Neuronal stem cell (in vitro differentiated cells): Measurements from ENCODE around the gene RNF212.

ENCODE experiments used
- DNase-seq: peaks from one replicate; pipeline ENCODE4 v3.0.0-alpha.2; 2013; ENCODE audit warnings: low spot score
- H2AFZ ChIP-seq: one replicate; pipeline ENCODE4 v1.6.1; 2013; ENCODE audit warnings: mild to moderate bottlenecking, low read length, inconsistent platforms
- H2AK5ac ChIP-seq: 2 replicates; pipeline ENCODE4 v1.6.1; 2013; ENCODE audit warnings: low read depth, mild to moderate bottlenecking, inconsistent platforms, low read length, moderate library complexity, mixed read lengths
- H2BK120ac ChIP-seq: 2 replicates; pipeline ENCODE4 v1.6.1; 2013; ENCODE audit warnings: low read depth, mild to moderate bottlenecking, inconsistent platforms, low read length, moderate library complexity, mixed read lengths
- H2BK12ac ChIP-seq: one replicate; pipeline ENCODE4 v1.6.1; 2013; ENCODE audit warnings: low read length, inconsistent platforms
- H2BK15ac ChIP-seq: 2 replicates; pipeline ENCODE4 v1.6.1; 2013; ENCODE audit warnings: mild to moderate bottlenecking, low read length, inconsistent platforms, mixed read lengths
- H2BK5ac ChIP-seq: one replicate; pipeline ENCODE4 v1.6.1; 2013; ENCODE audit warnings: inconsistent platforms, mild to moderate bottlenecking, low read length, moderate library complexity
- H3K14ac ChIP-seq: one replicate; pipeline ENCODE4 v1.6.1; 2013; ENCODE audit warnings: low read length, inconsistent platforms
- H3K18ac ChIP-seq: 2 replicates; pipeline ENCODE4 v1.6.1; 2013; ENCODE audit warnings: low read length, inconsistent platforms
- H3K23ac ChIP-seq: 2 replicates; pipeline ENCODE4 v1.6.1; 2013; ENCODE audit warnings: low read depth, mild to moderate bottlenecking, mixed read lengths, low read length, inconsistent platforms; ENCODE audit not compliant: poor library complexity
- H3K27ac ChIP-seq: replicated peaks from 3 replicates; pipeline ENCODE4 v1.5.1; 2013; ENCODE audit warnings: low read length, inconsistent platforms
- H3K27me3 ChIP-seq, 3 experiments: 2 replicates each; pipeline ENCODE4 v1.6.1; 2013; ENCODE audit warnings: low read length in 3 of 3, mild to moderate bottlenecking in 2 of 3, inconsistent platforms in 1 of 3, low read depth in 1 of 3, mixed read lengths in 1 of 3, moderate library complexity in 1 of 3; ENCODE audit not compliant: control insufficient read depth in 3 of 3, insufficient read depth in 3 of 3
- H3K36me3 ChIP-seq, 2 donors: replicated peaks in 1 of 2; 2 replicates each; pipeline ENCODE4 v1.6.1; 2013; ENCODE audit warnings: low read length in 2 of 2; ENCODE audit not compliant: control insufficient read depth in 2 of 2, insufficient read depth in 2 of 2
- H3K4ac ChIP-seq: 2 replicates; pipeline ENCODE4 v1.6.1; 2013; ENCODE audit warnings: inconsistent platforms, mild to moderate bottlenecking, low read length, moderate library complexity
- H3K4me1 ChIP-seq, 2 donors: 1 replicate in 1 of 2; 2 replicates in 1 of 2; pipeline ENCODE4 v1.6.1; 2013; ENCODE audit warnings: low read length in 2 of 2, low read depth in 1 of 2; ENCODE audit not compliant: control insufficient read depth in 2 of 2, insufficient read depth in 1 of 2
- H3K4me2 ChIP-seq: one replicate; pipeline ENCODE4 v1.6.1; 2013; ENCODE audit warnings: mild to moderate bottlenecking, low read length, inconsistent platforms; ENCODE audit not compliant: insufficient read depth, poor library complexity, severe bottlenecking
- H3K4me3 ChIP-seq, 2 donors: 2 replicates each; pipeline ENCODE4 v1.5.1; 2013; ENCODE audit warnings: low read length in 2 of 2, mild to moderate bottlenecking in 2 of 2, inconsistent platforms in 1 of 2, moderate library complexity in 1 of 2
- H3K79me1 ChIP-seq: one replicate; pipeline ENCODE4 v1.6.1; 2013; ENCODE audit warnings: low read depth, mild to moderate bottlenecking, inconsistent platforms, low read length, moderate library complexity
- H3K9ac ChIP-seq: one replicate; pipeline ENCODE4 v1.6.1; 2013; ENCODE audit warnings: mild to moderate bottlenecking, low read depth, low read length, inconsistent platforms; ENCODE audit not compliant: poor library complexity
- H3K9me3 ChIP-seq, 2 donors: replicated peaks in 1 of 2; 2 replicates each; pipeline versions ENCODE3 to v1.6.1; 2013; ENCODE audit warnings: low read length in 2 of 2, mild to moderate bottlenecking in 2 of 2, inconsistent platforms in 1 of 2, low read depth in 1 of 2, mixed read lengths in 1 of 2, moderate library complexity in 1 of 2; ENCODE audit not compliant: control insufficient read depth in 2 of 2, insufficient read depth in 1 of 2
- H4K8ac ChIP-seq: one replicate; pipeline ENCODE4 v1.6.1; 2013; ENCODE audit warnings: low read depth, mild to moderate bottlenecking, inconsistent platforms, low read length, moderate library complexity
- H4K91ac ChIP-seq: one replicate; pipeline ENCODE4 v1.6.1; 2013; ENCODE audit warnings: low read length, low read depth, mild to moderate bottlenecking, inconsistent platforms; ENCODE audit not compliant: poor library complexity
- WGBS, 2 donors: extraction: QIAGEN DNeasy Blood & Tissue Kit; methylation state at CpG; one replicate each; pipeline ENCODE4 v1.1.7; 2013; ENCODE audit warnings: missing lambda C conversion rate in 2 of 2, mixed read lengths in 1 of 2; ENCODE audit not compliant: insufficient read length in 2 of 2, insufficient replicate concordance in 1 of 2; ENCODE audit errors: extremely low coverage in 2 of 2; 5-methylcytosine and 5-hydroxymethylcytosine counted together

The RNF212 gene

DNA sequence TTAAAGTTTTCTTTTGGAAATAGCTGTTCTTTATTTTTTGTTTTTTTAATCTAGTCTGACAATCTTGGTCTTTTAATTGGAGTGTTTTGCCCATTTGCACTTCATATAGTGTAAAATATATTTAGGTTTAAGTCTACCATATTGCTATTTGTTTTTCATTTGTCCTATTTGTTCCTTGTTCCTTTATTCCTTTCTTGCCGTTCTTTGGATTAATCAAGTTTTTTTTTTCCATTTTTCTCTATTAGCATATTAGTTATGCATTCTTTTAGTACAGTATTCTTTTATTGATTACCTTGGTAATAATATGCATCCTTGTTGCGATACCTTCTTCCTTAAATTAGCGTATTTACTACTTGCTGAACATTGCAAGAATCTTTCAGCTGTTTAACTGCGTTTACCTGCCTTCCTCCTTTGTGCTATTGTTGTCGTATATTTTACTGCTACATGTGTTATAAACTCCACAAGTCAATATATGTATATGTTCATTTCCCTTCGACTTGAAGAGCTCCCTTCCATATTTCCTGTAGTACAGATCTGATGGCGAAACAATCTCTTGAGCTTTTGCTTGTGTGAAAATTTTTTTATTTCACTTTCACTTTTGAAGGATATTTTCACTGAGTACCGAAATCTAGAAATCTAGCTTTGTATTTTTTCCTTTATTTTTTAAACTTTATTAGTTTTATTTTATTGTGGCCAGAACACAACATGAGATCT lies 23.9 kb upstream of the RNF212 start:
- Histone ChIP-seq H3K79me1 (no peaks in the 10 kb centered on the region), H2BK12ac (no peak overlapping the region), H3K4me3 (no peak overlapping the region), H2AK5ac (no peak overlapping the region), H4K8ac (no peak overlapping the region), H3K27me3 (peaks cover 0 to 8% (median 0%) of the 10 kb centered on the region in 3 experiments), H3K4me1 (no peaks in the 10 kb centered on the region), H2BK15ac (no peak overlapping the region), H4K91ac (no peak overlapping the region), H3K9me3 (peaks cover 0 to 2% of the 10 kb centered on the region in 2 donors), H2AFZ (no peak overlapping the region), H3K27ac (no peak overlapping the region), H3K18ac (no peak overlapping the region), H2BK120ac (no peak overlapping the region), H3K14ac (no peak overlapping the region), H3K4me2 (no peak overlapping the region), H3K23ac (no peak overlapping the region), H3K4ac (no peak overlapping the region), H3K9ac (no peak overlapping the region), H2BK5ac (no peak overlapping the region), H3K36me3 (no peaks in the 10 kb centered on the region)
- WGBS, 2 donors: no CpG with 5 or more reads among the region's 8 CpGs
- no peak for DNase-seq

GRCh38 chr4:1136048-1136447 lies 22.7 kb upstream of the RNF212 start:
- no peak overlapping the region for H3K4ac ChIP-seq
- H4K91ac ChIP-seq: no peak overlapping the region
- H3K23ac ChIP-seq: no peak overlapping the region
- no peak overlapping the region for H2AK5ac ChIP-seq
- H3K4me3 ChIP-seq: no peak overlapping the region
- no peak for DNase-seq
- H2BK12ac ChIP-seq: no peak overlapping the region
- no peak overlapping the region for H3K9ac ChIP-seq
- no peak overlapping the region for H2BK15ac ChIP-seq
- no peak overlapping the region for H3K27ac ChIP-seq
- H2BK5ac ChIP-seq: no peak overlapping the region
- H3K18ac ChIP-seq: no peak overlapping the region
- H2BK120ac ChIP-seq: no peak overlapping the region
- no peak overlapping the region for H2AFZ ChIP-seq
- peaks cover 0 to 2% of the 10 kb centered on the region in 2 donors for H3K9me3 ChIP-seq
- no peak overlapping the region for H3K4me2 ChIP-seq
- no peaks in the 10 kb centered on the region for H3K79me1 ChIP-seq
- H4K8ac ChIP-seq: no peak overlapping the region
- no peak overlapping the region for H3K14ac ChIP-seq
- H3K27me3 ChIP-seq: peaks cover 0 to 12% (median 0%) of the 10 kb centered on the region in 3 experiments
- no CpG with 5 or more reads among the region's 4 CpGs for WGBS, 2 donors
- H3K36me3 ChIP-seq: no peaks in the 10 kb centered on the region
- no peaks in the 10 kb centered on the region for H3K4me1 ChIP-seq

- no peak overlapping the region for H3K27ac ChIP-seq
- H2AFZ ChIP-seq: no peak overlapping the region
- H2BK120ac ChIP-seq: no peak overlapping the region
- peaks cover 0 to 12% (median 0%) of the 10 kb centered on the region in 3 experiments for H3K27me3 ChIP-seq
- WGBS, 2 donors: no CpG with 5 or more reads among the region's 8 CpGs
- H3K4ac ChIP-seq: no peak overlapping the region
- no peak overlapping the region for H3K9ac ChIP-seq
- no peak overlapping the region for H3K4me3 ChIP-seq
- H4K8ac ChIP-seq: no peak overlapping the region
- no peaks in the 10 kb centered on the region for H3K36me3 ChIP-seq
- H3K14ac ChIP-seq: no peak overlapping the region
- no peak overlapping the region for H2AK5ac ChIP-seq
- H2BK12ac ChIP-seq: no peak overlapping the region
- H3K4me2 ChIP-seq: no peak overlapping the region
- no peaks in the 10 kb centered on the region for H3K79me1 ChIP-seq
- no peak overlapping the region for H3K18ac ChIP-seq
- no peaks in the 10 kb centered on the region for H3K4me1 ChIP-seq
- peaks cover 0 to 2% of the 10 kb centered on the region in 2 donors for H3K9me3 ChIP-seq
- no peak overlapping the region for H4K91ac ChIP-seq
- no peak overlapping the region for H2BK15ac ChIP-seq
- H3K23ac ChIP-seq: peak overlapping the region; percentile 66
- no peak overlapping the region for H2BK5ac ChIP-seq
- no peak for DNase-seq
Observed at GRCh38 chr4:1133033-1133432, 19.7 kb upstream of the RNF212 start.

- DNase-seq: peak; percentile 78
Observed at GRCh38 chr4:1130316-1131186, 17.2 kb upstream of the RNF212 start.

More at GRCh38 chr4:1130316-1131186, 17.2 kb upstream of the RNF212 start:
- H3K4me3 ChIP-seq: no peak overlapping the region
- H2BK15ac ChIP-seq: no peak overlapping the region
- no peaks in the 10 kb centered on the region for H3K36me3 ChIP-seq
- H3K27ac ChIP-seq: no peak overlapping the region
- no peak overlapping the region for H4K8ac ChIP-seq
- no peak overlapping the region for H3K18ac ChIP-seq
- H2BK5ac ChIP-seq: no peak overlapping the region
- H3K9ac ChIP-seq: no peak overlapping the region
- H3K23ac ChIP-seq: no peak overlapping the region
- H2AFZ ChIP-seq: peak overlapping the region; percentile 5
- peaks cover 0 to 4% (median 0%) of the 10 kb centered on the region in 3 experiments for H3K27me3 ChIP-seq
- no peak overlapping the region for H3K4ac ChIP-seq
- H2AK5ac ChIP-seq: no peak overlapping the region
- H3K14ac ChIP-seq: no peak overlapping the region
- H3K4me1 ChIP-seq: no peaks in the 10 kb centered on the region
- H3K79me1 ChIP-seq: no peaks in the 10 kb centered on the region
- H3K9me3 ChIP-seq: peaks cover 0 to 2% of the 10 kb centered on the region in 2 donors
- H2BK12ac ChIP-seq: no peak overlapping the region
- no peak overlapping the region for H2BK120ac ChIP-seq
- WGBS, 2 donors: no CpG with 5 or more reads among the region's 13 CpGs
- H3K4me2 ChIP-seq: no peak overlapping the region
- H4K91ac ChIP-seq: no peak overlapping the region
